Bone marrow (tissue), 2 donors: Measurements from ENCODE around the gene CACNA1S.

ENCODE experiments used
- DNase-seq, 2 donors: peaks; one replicate each; lab custom pipeline; 2025; lab: John Stamatoyannopoulos, UW

Gene CACNA1S

GRCh38 chr1:201112173-201112731 is at the start of gene CACNA1S:
TSS of gene CACNA1S (minus strand) at chr1:201112426. CDS start at chr1:201112339, 87 bp downstream.
- no peak for DNase-seq

GRCh38 chr1:201157949-201158348 is 45.7 kb upstream of the CACNA1S start:
- no peak for DNase-seq

GRCh38 chr1:201156819-201157218 is 44.6 kb upstream of the CACNA1S start:
- DNase-seq = no peak

GRCh38 chr1:201156346-201156745 is 44.1 kb upstream of the CACNA1S start:
- no peak for DNase-seq

GRCh38 chr1:201155354-201155753 is 43.1 kb upstream of the CACNA1S start:
- DNase-seq = no peak

GRCh38 chr1:201154389-201155165 is 42.4 kb upstream of the CACNA1S start, which contains the start of gene TMEM9:
TSS of gene TMEM9 (minus strand) at chr1:201154474. CDS start at chr1:201153923, 551 bp downstream.
- peak; percentile 84 to 90 for DNase-seq

GRCh38 chr1:201153474-201154388 is 41.5 kb upstream of the CACNA1S start:
- no peak for DNase-seq

GRCh38 chr1:201149400-201149799 is 37.2 kb upstream of the CACNA1S start:
- no peak for DNase-seq

- no peak for DNase-seq
These were observed 35.3 kb upstream of the CACNA1S start for GRCh38 chr1:201147396-201148015.

- no peak for DNase-seq
These were observed 34.6 kb upstream of the CACNA1S start for GRCh38 chr1:201146626-201147390.

GRCh38 chr1:201145816-201146215 is 33.6 kb upstream of the CACNA1S start:
- no peak for DNase-seq

GRCh38 chr1:201145132-201145531 is 32.9 kb upstream of the CACNA1S start:
- no peak for DNase-seq

- no peak for DNase-seq
These were observed 32.5 kb upstream of the CACNA1S start for GRCh38 chr1:201144701-201145100.

- no peak for DNase-seq
These were observed 31.8 kb upstream of the CACNA1S start for GRCh38 chr1:201143726-201144635.

GRCh38 chr1:201142849-201143725 is 30.9 kb upstream of the CACNA1S start:
- no peak for DNase-seq

- DNase-seq = no peak
These were observed 30.0 kb upstream of the CACNA1S start for GRCh38 chr1:201142011-201142848.

- DNase-seq = no peak
These were observed 29.2 kb upstream of the CACNA1S start for GRCh38 chr1:201141418-201141817.

GRCh38 chr1:201140941-201141260 is 28.7 kb upstream of the CACNA1S start:
- DNase-seq = no peak
